EH (cell line): ENCODE data around the gene CCL4.
"Not testable (repeated sequence)": the region's sequence is repeated elsewhere in the genome, so short reads cannot be mapped to it uniquely, and the experiment has no call there.

Experiments
- DNase-seq: peaks from one replicate; pipeline ENCODE4 v3.0.0-alpha.2; 2015; ENCODE audit warnings: low read depth

The CCL4 gene

DNA sequence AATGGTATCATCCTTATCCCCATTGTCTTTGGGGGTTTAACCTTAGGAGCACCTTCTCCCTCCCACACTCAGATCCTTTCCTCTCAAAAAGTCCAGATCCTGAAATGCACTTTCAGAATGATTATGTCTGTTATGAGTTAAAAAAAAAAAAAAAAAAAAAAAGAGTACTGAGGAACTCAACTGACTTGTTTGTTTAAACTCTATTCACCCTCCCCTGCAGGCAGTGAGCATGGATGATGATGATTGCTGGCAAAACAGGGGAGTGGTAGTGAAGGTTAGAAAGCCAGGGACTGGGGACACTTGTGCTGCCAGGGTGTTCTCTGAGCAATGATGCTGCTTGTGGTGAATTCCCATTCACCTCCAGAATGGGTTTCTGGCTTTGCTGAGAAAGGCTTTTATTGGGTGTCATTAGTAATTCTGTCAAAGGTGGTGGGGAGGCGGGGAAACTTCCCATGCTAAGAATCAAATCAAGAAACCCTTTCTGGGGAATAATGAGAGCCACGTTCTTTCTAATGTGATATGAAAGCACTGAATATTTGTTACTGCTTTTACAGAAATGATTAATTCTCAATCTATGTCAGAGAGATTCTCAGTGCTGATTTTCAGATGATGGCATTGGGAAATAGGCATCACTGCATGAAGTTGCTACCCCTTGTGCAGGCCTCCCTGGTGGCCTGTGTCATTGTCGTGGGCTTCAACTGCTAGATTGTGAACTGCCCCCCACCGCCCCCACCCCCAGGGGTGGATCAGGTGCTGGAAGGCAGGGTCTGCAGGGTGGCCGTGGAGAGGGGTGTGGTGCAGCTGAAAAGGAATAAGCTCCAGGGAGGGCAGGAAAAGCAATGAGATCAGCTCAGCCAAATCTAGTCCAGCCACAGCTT is 14.1 kb downstream of the CCL4 start:
- no peak for DNase-seq

DNA sequence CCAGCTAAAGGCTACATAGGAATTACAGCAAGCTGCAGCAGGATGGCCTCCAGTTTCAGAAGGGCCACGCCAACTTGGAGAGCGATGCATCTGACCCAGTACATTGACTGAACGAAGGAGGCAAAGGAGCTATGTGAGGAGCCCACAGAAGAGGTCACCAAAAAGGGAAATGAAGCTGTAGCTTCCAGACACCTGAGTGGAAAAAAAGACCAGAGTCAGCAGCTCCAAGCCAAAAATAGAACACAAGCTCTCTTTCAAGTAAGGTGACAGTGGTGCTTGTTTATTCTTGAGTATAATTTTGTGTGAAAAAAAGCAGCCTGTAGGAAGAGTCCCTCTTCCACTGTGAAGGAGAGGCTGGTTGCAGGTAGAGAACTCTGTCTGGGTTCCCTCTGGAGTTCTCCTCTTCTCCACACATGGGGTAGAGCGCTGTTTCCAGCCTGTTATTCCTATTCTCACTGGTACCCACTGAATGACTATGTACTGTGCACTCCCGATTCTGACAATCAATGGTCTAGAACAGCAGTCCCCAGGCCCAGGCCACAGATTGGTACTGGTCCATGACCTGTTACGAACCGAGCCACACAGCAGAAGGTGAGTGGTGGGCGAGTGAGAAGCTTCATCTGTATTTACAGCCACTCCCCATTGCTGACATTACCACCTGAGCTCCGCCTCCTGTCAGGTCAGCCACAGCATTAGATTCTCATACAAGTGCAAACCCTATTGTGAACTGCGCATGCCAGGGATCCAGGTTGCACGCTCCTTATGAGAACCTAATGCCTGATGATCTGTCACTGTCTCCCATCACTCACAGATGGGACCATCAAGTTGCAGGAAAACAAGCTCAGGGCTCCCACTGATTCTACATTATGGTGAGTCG is 15.1 kb downstream of the CCL4 start:
- no peak for DNase-seq

GRCh38 chr17:36120221-36120620 is 16.6 kb downstream of the CCL4 start:
- no peak for DNase-seq

DNA sequence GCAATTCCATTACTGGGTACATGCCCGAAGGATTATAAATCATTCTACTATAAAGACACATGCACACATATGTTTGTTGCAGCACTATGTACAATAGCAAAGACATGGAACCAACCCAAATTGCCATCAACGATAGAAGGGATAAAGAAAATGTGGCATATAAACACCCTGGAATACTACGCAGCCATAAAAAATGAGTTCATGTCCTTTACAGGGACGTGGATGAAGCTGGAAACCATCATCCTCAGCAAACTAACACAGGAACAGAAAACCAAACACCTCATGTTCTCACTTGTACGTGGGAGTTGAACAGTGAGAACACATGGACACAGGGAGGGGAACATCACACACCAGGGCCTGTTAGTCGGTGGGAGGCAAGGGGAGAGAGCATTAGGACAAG is 17.5 kb downstream of the CCL4 start:
- DNase-seq: not testable (repeated sequence)

- DNase-seq: no peak
Observed at GRCh38 chr17:36123431-36123830, 19.8 kb downstream of the CCL4 start.

DNA sequence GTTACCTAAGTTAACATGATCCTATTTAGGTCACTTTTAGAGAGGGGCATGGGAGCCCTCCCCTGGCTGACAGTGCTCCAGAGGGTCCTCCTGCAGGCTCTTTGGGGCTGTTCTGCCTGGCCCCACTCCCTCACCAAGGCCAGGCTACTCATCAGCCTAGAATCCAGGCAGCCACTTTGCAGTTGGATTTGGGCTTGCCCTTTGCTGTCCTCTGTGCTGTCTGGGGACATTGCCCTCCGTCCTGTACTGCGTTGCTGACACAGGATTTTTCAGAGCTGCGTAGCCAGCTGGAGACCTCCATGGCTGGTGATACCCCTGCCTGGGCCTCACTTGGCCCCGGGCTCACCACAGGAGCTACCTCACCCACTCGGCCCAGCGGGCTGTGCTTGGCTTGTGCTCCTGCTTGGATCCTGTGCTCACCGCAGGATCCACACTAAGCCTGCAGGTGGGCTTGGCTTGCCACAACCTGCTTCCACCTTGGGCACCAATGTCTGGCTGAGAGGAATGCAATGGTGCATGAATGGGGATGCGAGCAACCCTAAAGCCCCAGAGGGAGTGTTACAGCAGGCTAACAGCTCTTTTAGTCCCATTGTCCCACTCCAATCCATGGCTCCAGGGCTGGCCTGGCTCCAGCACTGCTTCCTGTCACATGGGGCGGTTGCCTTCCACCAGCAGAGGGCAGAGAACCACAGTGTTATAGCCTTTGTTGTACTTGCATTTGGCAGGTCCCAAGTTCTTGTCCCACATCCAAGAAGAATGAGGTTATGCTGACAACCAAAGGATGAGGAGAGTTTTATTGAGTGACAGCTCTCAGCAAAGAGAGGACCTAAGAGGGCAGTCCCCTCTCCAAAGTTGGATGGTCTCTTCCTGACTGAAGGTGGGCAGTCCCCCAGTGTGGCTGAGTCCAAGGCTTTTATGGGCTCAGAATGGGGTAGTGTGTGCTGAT is 21.5 kb downstream of the CCL4 start:
- DNase-seq: no peak

GRCh38 chr17:36127199-36127893 is 23.7 kb downstream of the CCL4 start:
- DNase-seq: no peak

- no peak for DNase-seq
Observed at GRCh38 chr17:36127911-36128310, 24.3 kb downstream of the CCL4 start.

DNA sequence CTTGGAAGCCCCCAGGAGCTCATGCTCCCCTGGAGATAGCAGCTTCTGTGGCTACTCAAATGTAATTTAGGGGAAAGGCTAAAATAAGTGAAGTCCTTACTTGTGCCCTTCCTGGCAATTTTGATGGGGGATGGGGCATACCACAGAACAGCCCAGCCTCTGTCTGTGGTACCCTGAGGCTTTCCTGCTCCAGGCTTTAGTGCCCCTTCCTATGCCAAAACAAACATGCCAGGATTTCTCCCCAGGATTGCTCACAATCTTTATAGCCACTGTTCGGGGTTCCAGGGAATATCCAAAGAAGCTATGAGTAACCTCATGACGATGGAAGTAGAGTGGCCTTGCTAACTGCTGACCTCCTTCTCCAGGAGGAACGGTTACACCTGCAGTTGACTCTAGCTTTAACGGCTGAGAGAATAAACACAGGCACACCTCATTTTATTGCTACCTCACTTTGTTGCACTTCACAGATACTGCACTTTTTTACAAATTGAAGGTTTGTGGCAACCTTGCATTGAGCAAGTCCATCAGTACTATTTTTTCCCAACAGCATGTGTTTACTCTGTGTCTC is 24.9 kb downstream of the CCL4 start:
- DNase-seq: peak; percentile 12

DNA sequence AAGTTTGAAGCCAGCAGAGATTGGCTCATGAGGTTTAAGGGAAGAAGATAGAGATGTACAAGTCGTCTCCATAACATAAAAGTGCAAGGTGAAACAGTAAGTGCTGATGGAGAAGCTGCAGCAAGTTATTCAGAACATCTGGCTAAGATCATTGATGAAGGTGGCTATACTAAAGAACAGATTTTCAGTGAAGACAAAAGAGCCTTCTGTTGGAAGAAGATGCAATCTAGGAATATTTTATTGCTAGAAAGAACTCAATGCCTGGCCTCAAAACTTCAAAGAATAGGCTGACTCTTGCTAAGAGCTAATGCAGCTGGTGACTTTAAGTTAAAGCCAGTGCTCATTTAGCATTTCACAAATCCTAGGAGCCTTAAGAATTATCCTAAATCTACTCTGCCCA is 26.0 kb downstream of the CCL4 start:
- no peak for DNase-seq

DNA sequence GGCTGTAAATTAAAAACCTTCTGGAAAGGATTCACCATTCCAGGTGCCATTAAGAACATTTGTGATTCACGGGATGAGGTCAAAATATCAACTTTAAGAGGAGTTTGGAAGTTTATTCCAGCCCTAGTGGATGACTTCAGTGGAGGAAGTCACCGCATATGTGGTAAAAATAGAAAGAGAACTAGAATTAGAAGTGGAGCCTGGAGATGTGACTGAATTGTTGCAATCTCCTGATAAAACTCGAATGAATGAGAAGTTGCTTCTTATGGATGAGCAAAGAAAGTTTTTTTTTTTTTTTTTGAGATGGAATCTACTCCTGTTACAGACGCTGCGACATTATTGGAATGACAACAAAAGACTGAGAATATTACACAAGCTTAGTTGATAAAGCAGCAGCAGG is 26.7 kb downstream of the CCL4 start:
- no peak for DNase-seq

DNA sequence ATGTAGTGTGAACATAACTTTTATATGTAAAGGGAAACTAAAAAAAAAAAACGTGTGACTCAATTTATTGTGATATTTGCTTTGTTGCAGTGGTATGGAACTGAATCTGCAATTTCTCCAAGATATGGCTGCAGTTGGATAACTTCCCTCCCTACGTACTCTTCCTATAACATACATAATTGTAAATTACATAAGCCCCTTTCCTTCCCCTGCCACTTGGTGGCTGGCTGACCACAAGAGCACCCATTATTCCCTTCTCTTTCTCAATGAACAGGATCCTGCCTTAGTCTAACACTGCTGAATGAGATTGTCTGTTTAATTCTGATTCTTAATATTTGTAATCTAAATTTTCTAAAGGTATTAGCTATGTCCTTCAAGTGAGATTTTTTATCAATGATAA is 27.8 kb downstream of the CCL4 start:
- no peak for DNase-seq

- no peak for DNase-seq
Observed at GRCh38 chr17:36131931-36132330, 28.3 kb downstream of the CCL4 start.

DNA sequence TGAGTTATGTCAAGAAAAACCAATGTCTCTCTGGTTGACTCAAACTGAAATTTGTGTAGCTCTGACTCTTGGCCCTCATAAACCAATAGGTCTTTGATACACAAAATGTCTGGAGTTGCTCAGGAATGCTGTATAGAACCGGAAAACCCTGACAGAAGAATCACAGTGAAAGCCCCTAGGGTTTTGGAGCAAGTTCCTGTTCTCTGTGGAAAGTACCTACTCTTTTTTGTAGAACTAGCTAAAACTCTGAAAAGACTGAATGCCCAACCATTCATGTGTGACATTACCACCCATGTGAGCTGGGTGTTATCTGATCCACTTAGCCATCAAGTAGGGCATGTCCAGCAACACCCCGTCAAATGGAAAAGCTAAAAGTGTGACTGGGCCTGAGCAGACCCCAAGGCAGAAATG is 28.8 kb downstream of the CCL4 start:
- DNase-seq: no peak

- peak; percentile 9 for DNase-seq
Observed at GRCh38 chr17:36133602-36134236, 30.1 kb downstream of the CCL4 start.

GRCh38 chr17:36135465-36135864 is 31.8 kb downstream of the CCL4 start:
- DNase-seq: no peak

- no peak for DNase-seq
Observed at GRCh38 chr17:36136036-36136435, 32.4 kb downstream of the CCL4 start.

DNA sequence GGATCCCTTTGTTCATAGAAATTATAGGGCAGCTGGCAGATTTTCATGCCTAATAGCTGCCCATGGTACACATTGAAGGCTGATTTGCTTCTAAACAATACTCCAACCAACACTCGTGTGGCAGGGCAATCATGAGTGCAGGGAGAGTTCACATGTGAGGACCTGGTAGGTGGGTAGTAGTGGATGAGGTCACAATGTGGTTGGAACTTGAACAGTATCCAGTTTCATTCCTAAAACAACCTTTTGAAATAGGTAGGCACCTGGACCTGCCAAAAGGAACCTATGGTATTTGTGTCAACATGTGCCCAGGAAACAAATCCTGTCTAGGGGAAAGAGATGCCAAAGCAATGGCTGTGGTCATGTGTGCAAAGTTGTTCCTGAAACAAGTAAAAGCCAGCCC is 32.8 kb downstream of the CCL4 start:
- no peak for DNase-seq

DNA sequence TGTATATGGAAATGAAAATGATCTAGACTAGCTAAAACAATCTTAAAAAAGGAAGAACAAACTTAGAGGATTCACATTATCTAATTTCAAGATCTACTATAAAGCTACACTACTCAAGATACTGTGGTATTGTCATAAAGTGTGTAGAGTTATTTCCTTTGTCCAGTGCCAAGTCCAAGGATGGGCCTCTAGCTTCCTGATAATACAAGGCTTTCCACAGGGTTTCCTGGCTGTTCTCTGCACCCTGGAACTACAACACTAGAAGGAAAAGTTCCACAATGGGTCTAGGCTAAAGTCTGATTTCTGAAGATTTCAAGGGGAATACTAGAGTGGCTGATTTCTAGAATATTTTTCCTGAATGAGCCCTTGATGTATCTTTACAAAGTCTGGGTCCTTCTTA is 38.6 kb downstream of the CCL4 start:
- no peak for DNase-seq

DNA sequence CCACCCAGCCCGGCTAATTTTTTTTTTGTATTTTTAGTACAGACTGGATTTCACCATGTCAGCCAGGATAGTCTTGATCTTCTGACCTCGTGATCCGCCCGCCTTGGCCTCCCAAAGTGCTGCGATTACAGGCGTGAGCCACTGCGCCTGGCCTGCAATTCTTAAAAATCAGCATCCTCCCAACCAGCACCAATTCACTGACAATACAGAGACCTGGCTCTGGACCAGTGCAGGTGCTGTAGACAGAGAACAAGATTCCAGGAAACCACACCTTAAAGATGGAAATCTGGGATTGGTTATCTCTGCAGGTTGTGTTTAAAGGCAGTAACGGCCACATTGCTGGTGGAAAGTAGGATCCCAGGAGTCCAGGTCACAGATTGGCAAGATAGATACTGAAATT is 39.2 kb downstream of the CCL4 start:
- no peak for DNase-seq

DNA sequence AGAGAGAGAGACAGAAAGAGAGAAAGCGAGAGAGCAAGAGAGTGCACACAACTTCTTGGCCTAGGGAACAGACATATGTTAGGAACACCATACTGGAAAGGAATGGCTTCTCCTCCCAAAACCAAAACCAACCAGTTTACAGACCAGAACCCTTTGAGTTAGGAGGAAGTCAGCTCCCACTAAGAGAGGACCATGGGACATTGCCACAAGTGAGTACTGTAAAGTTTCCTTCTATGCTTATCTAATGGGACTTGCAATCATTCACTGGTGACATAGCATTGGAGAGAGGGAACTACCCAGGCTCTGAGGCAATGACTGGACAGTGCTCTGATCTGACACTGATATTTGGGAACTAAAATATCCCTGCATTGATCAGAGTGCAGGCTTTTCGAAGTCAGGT is 40.4 kb downstream of the CCL4 start:
- DNase-seq: no peak
